Posterior vena cava (tissue), 2 donors: ENCODE data around the gene CRYBG1. TPM values are rescaled to one million over a fixed set of nuclear protein-coding genes. Genes with fewer than 3 reads are reported as not detected.
"Not testable (repeated sequence)": the region's sequence is repeated elsewhere in the genome, so short reads cannot be mapped to it uniquely, and the experiment has no call there.

Experiments used
- DNase-seq: peaks from one replicate; pipeline ENCODE4 v3.0.0-alpha.2; 2020; ENCODE audit warnings: low spot score
- intact Hi-C, 2 donors: fragments of 100-400 bp; cut with DNase I; formaldehyde crosslinking; loops; one replicate each; pipeline versions ENCODE4 v1.14.1 to v1.14.2; 2022 to 2023
- total RNA-seq, 2 donors: library from RNA; stranded (reverse); fragmentation: NEBNext Ultra II Directional; extraction: Animal tissue kit (Norgen Biotek cat#: 25700); gene quantifications; one replicate each; pipeline ENCODE4 v1.2.1, GENCODE V29; 2021
- donor health status: DM: yes; HTN: yes; CAD: no.
- donor health status: DM: yes; HTN: yes; CAD: no.

CRYBG1 gene
- total RNA-seq, 2 donors from 2014 or later: 4.6 to 5.5 TPM

- intact Hi-C loops: no loop called here
These were observed 173.5 kb downstream of the CRYBG1 start for GRCh38 chr6:106534004-106534403.

DNA sequence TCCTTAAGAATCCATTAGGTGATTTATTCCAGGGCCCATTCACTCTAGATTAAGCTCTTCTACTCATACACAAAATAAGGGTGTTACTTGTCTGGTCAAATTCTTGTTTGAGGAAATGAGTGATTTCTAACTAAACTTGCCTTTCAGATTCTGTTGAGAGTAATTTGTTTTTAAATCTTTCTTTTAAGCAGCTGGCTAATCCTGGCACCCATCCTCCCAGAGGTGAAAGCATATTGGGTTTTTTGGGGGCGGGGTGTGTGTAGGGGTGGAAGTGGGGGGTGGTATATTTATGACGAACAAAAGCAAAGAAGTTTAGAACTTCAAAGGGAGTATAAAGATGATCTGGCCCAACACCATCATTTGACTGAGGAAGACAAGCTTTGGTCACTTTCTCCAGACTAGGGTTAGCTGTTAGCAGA, 174.1 kb downstream of the CRYBG1 start:
- DNase-seq: no peak
- intact Hi-C loops: no loop called here

More at GRCh38 chr6:106534004-106534403, 173.5 kb downstream of the CRYBG1 start:
- DNase-seq: no peak

DNA sequence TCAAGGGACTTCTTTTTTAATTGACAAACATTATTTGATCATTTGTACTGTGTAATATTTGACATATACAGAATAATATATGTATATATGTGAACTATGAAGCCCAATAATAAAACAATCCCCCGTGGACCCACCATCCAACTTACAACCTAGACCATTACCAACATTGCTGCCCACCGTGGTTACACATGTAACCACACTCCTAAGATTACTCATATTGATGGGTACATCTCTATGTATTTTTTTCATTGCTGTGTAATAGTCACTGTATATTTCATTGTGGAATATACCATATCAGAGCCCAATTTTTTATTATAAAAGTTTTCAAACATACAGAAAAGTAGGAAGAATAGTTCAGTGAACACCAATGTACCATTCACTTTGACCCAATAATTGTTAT, 174.5 kb downstream of the CRYBG1 start:
- no peak for DNase-seq

GRCh38 chr6:106536357-106536756, 175.8 kb downstream of the CRYBG1 start:
- no peak for DNase-seq
- intact Hi-C loops: loop anchor here in 1 of 2 donors (5.0 kb wide), 1 partner anchor 1196 kb away; no protein-coding TSS in a partner anchor

More for the DNA sequence above, 174.5 kb downstream of the CRYBG1 start:
- intact Hi-C loops: loop anchor here in 1 of 2 donors (5.0 kb wide), 1 partner anchor 1197 kb away; no protein-coding TSS in a partner anchor

GRCh38 chr6:106536851-106537250, 176.3 kb downstream of the CRYBG1 start:
- intact Hi-C loops: loop anchor here in 1 of 2 donors (5.0 kb wide), 1 partner anchor 1195 kb away; no protein-coding TSS in a partner anchor
- DNase-seq: no peak

GRCh38 chr6:106537662-106538061, 177.1 kb downstream of the CRYBG1 start:
- DNase-seq: no peak
- intact Hi-C loops: loop anchor here in 1 of 2 donors (5.0 kb wide), 1 partner anchor 1195 kb away; no protein-coding TSS in a partner anchor

DNA sequence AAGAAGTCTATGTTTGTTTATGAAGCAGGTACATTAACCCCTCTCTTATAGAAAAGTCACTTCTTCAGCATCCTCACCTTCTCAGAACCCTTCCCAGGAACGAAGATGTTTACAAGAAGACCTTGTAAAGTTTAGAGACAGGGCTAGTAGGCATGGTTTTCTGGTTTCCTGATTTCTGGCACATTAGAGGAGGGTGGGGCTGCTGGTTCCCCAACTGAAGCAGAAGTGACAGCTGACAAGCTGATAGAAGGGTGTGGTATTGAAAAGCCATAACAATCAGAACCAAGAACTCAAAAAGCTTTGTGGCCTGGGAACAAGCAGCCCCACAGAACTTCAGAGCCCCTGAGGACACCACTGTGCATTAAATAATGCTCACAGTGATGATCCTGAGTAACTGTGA, 177.6 kb downstream of the CRYBG1 start:
- DNase-seq: no peak
- intact Hi-C loops: loop anchor here in 1 of 2 donors (5.0 kb wide), 1 partner anchor 1194 kb away; no protein-coding TSS in a partner anchor

DNA sequence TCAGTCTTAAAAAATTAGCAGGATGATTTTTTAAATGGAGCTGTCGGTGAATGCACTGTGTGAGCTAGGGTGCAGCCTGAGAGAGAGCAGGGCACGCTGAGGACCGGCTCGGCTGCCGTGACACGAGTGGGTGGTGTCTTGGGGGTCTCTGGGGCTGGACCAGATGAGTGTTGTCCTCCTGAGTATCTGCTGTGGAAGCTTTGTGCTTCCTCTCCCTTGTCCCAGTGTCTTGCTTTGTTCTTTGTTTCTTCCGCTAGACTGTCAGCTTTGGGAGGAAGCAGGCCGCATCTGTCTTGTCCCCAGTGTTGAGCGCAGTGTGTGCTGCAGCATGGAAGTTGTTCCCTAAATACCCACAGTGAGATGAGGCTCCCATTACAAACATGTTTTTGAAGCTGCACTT, 179.4 kb downstream of the CRYBG1 start:
- DNase-seq: no peak
- intact Hi-C loops: loop anchor here in 1 of 2 donors (5.0 kb wide), 1 partner anchor 1192 kb away; no protein-coding TSS in a partner anchor

- intact Hi-C loops: no loop called here
- DNase-seq: no peak
These were observed 179.9 kb downstream of the CRYBG1 start for GRCh38 chr6:106540432-106540831.

DNA sequence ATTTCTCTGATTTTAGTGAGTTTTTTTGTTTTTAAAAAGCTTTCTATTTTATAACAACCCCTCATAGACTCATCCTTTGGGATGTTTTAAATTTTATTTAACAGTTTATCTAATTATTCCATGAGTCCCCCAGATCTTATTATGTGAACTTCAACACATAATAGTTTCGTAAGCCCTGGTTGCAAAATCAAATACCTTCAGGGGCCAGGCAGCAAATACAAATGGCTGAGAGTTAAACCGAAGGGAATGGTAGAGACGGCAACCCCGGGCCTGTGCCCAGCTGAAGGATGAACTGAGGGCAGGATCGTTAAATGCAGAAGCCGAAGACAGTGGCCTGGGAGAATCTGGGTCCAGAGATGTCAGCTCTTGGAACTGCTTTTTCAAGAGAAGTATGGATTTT, 180.4 kb downstream of the CRYBG1 start:
- DNase-seq: no peak
- intact Hi-C loops: no loop called here

DNA sequence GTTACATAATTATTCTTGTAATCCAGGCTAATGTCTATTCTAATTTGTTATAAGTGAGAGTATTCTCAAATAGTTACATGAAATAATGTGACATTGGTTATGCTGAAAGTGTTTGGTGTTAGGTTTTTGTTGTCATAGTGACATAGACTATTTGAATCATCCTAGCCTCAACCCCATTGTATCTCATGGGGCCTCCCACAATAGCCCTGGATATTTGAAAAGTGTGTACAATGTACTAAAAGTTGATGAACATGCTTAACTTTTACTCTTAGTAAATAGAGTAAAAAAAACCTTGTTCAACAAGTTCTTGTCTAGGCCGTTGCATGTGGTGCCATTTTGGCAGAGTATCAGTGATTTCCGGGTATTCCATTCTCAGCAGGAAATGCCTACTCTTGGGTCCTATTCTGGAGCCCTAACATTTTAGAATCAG, 185.8 kb downstream of the CRYBG1 start:
- intact Hi-C loops: no loop called here
- DNase-seq: no peak

DNA sequence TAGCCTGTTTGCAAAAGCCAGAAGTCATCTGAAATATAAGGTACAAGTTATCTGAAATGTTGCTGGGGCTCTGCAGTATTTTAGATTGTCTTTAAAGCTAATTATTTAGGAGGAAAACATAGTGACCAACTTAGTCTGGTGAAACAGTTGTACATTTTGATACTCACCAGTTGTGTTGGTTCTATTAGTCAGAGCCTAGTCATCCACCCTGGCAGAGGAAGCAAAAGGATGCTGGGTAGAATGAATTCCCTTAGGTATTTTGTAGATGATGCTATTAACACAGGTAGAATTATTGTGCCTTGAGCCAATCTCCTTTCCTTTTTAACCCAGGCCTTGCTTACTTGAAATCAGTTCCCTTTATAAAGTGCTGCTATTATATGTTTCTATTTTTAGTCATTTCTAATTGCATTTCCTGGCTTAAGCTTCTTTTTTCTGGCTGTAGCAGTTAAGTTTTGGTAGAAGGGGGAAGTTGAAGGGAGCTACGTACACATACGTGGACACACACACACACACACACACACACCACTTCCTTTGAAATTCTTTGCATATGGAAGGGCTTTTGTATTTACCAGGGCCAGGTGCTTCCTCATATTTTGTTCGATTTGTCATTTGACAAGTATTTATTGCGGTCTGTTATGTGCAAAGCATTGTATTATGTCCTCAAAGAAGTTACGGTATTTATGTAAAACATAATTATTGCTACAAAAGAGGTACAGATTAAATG, 186.3 kb downstream of the CRYBG1 start:
- intact Hi-C loops: no loop called here
- no peak for DNase-seq

DNA sequence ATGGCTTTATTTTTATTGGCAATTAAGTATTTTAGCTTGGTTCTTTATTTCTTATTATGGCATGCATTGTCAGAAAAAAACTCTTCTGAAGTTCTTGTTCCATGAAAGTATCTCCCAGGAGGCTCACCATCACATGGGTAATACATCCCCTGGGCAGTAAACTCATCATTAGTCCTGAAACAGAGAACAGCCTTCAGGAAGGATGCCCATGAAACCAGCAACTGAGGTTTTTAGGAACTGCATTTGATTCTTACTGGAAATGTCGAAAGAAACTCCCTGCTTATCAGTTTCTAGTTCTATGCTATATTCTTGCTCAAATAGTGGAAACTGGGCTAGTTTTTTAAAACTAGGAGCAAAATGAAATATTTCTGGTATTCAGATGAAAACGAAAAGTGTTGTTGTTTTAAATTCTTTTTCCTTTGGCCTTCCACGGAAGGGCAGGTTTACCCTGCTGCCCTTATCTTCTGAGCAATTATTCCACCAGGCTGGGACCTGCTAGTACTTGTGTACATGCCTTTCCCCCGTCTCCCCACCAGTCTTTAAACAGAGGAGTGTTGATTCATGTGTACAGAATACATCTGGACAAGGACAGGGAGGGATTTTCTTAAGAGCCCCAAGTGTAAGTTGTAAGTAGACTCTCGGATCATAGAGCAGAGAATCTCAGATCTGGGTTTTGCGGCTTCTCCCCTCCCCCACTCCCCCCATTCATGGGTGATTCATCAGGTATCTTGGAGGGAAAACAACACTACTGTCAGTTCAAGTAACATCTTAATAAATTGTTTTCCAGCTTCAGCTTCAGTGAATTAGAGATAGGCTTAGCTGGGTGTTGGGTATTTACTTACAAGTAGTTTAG, 187.3 kb downstream of the CRYBG1 start:
- no peak for DNase-seq
- intact Hi-C loops: no loop called here

DNA sequence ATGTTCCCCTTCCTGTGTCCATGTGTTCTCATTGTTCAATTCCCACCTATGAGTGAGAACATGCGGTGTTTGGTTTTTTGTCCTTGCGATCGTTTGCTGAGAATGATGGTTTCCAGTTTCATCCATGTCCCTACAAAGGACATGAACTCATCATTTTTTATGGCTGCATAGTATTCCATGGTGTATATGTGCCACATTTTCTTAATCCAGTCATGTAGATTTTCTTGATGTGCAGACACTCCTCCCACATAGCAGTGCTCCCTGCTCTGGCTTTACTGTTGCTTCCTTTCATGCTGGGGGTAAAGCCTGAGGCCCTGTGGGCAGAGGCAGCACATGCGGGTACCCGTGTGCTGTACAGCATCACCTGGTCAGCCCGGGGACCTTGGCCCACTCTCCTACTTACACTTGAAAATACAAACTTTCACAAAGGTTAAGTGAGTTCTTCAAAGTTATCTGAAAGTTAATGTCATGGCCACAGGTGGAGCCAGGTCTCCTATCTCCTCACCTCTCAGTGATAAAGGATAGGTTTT, 188.5 kb downstream of the CRYBG1 start:
- DNase-seq, intact Hi-C loops: not testable (repeated sequence)

DNA sequence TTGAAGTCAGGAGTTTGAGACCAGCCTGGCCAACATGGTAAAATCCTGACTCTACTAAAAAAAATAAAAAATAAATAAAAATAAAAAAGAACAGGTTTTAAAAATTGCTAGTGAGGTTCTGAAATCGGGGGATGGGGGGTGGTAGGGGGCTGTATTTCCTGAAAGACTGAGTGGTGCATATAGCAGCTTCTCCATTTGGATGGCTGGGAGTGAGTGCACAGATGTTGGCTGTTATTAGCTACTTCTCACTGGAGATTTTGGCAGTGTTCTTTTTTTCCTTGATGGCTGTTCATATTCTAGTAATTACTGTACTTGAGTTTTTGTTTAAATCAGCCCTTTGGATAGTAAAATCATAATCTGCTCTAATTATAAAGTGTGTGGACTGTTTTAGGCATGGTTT, 189.0 kb downstream of the CRYBG1 start:
- DNase-seq: no peak
- intact Hi-C loops: no loop called here

- intact Hi-C loops: no loop called here
- no peak for DNase-seq
These were observed 190.6 kb downstream of the CRYBG1 start for GRCh38 chr6:106551155-106551554.

DNA sequence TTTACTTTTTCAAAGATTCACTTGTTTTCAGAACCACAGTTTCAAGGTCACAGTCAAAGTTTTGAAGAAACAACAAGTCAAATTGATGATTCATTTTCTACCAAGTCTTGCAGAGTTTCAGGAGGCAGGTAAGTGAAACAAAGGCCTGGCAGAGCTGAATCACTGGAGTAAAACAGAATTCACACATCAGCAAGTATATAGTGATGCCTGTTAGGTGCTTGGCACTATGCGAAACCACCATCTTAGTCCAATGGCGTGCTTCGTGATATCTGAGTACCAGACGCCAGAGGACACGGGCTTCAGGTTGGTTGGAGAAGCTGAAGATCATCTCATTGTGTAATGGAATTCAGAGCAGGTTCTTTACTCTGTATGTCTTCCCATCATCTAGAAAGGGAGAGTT, 192.9 kb downstream of the CRYBG1 start:
- intact Hi-C loops: no loop called here
- DNase-seq: no peak

DNA sequence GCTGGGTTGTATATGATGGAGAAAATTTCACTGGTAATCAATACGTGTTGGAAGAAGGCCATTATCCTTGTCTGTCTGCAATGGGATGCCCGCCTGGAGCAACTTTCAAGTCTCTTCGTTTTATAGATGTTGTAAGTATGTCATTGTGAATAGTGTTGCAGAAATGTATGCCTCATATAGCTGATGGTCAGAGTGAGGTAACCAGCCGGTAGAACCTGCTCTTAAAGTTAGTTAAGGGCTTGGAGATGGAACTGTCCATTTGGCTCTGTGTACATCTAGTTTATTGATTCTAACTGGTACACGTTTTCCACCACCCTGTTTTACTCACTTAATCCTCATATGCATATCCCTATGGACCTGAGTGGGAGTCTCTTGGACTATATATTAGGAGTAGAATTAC, 195.2 kb downstream of the CRYBG1 start:
- intact Hi-C loops: loop anchor here in 1 of 2 donors (2.0 kb wide), 1 partner anchor 1107 kb away; no protein-coding TSS in a partner anchor
- no peak for DNase-seq

DNA sequence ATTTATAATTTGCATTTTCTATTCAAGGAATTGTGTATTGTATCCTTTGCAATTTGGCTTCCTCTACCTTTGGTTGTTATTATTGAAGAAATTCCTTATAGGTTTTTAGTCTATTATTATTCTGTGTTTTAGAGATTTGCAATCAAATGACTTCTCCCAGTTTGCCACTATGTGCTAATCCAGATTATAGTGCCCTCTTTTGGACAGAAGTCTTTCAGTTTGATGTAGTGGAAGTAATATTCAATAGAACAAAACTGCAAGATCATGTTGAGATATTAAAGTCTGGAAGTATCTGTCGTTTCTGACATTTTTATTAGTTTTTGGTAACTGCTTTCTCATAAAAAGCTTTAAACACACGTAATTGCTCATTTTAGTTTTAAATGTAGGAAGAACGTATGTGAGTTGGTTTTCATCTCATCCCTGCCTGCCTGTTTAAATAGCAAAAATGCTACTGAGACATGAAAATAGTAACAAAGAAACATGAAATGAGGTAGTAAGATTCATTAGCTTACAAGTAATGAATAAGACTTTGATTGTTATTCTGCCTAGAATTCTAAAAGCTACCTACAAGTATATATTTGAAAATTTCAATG, 195.9 kb downstream of the CRYBG1 start:
- no peak for DNase-seq
- intact Hi-C loops: loop anchor here in 1 of 2 donors (2.0 kb wide), 1 partner anchor 1108 kb away; no protein-coding TSS in a partner anchor
